Stomach (tissue), 9 donors: ENCODE data around the gene POLE. TPM values are rescaled to one million over a fixed set of nuclear protein-coding genes. Genes with fewer than 3 reads are reported as not detected.
"Not testable (repeated sequence)": the region's sequence is repeated elsewhere in the genome, so short reads cannot be mapped to it uniquely, and the experiment has no call there.

Experiments
- DNase-seq, 2 donors: peaks; one replicate each; pipeline versions ENCODE4 v3.0.0 to v3.0.0-alpha.2; 2013 to 2019
- H3K27ac ChIP-seq, 5 donors: fragments of 200-600 bp in 4 of 5; sonication (generic) in 4 of 5; one replicate each; pipeline ENCODE4 v1.5.1; 2013 to 2019; ENCODE audit warnings: mild to moderate bottlenecking in 1 of 5, moderate library complexity in 1 of 5
- H3K27me3 ChIP-seq, 3 donors: fragments of 200-600 bp; sonication (generic); one replicate each; pipeline ENCODE4 v1.5.1; 2017 to 2019; ENCODE audit warnings: mixed run types in 1 of 3
- H3K36me3 ChIP-seq, 4 donors: fragments of 200-600 bp; sonication (generic); 1 replicate in 3 of 4; 2 replicates in 1 of 4; pipeline ENCODE4 v1.5.1; 2016 to 2019
- H3K4me1 ChIP-seq, 4 donors: fragments of 200-600 bp; sonication (generic); one replicate each; pipeline ENCODE4 v1.5.1; 2016 to 2019
- H3K4me3 ChIP-seq, 4 donors: fragments of 200-600 bp; sonication (generic) in 3 of 4; one replicate each; pipeline ENCODE4 v1.5.1; 2016 to 2019; ENCODE audit warnings: mild to moderate bottlenecking in 1 of 4
- H3K9me3 ChIP-seq, 4 donors: fragments of 200-600 bp; sonication (generic); one replicate each; pipeline ENCODE4 v1.5.1; 2016 to 2019
- EP300 ChIP-seq: sonication (generic); formaldehyde crosslinking; IDR thresholded peaks from one replicate; pipeline ENCODE4 v1.6.1; 2017; ENCODE audit warnings: antibody characterized with exemption
- POLR2A ChIP-seq, 4 donors: fragments of 450-650 bp; IDR thresholded peaks; one replicate each; pipeline ENCODE4 v1.6.1; 2016; ENCODE audit warnings: antibody characterized with exemption in 4 of 4, control low read depth in 2 of 4, mild to moderate bottlenecking in 1 of 4, moderate library complexity in 1 of 4
- POLR2AphosphoS5 ChIP-seq, 3 donors: sonication (generic); formaldehyde crosslinking; IDR thresholded peaks; one replicate each; pipeline ENCODE4 v1.6.1; 2016; ENCODE audit warnings: antibody characterized with exemption in 3 of 3
- WGBS, 5 donors: extraction: QIAGEN DNeasy Blood & Tissue Kit in 3 of 5; methylation state at CpG; one replicate each; pipeline versions ENCODE4 v1.1.5 to v1.1.7; 2013 to 2018; 5-methylcytosine and 5-hydroxymethylcytosine counted together
- intact Hi-C: fragments of 100-400 bp; cut with DNase I; formaldehyde crosslinking; loops from one replicate; pipeline ENCODE4 v1.15.1; 2023; ENCODE audit warnings: low total_unique reads
- polyA plus RNA-seq, 3 donors: library from polyadenylated mRNA; stranded (reverse); fragments of 200-250 nt; gene quantifications; one replicate each; pipeline ENCODE4 v1.2.3, GENCODE V29; 2013
- total RNA-seq, 5 donors: library from RNA; depleted of rRNA; stranded (reverse); fragments of >200 nt; gene quantifications; one replicate each; pipeline versions ENCODE4 v1.1.0 to v1.2.3, GENCODE V29; 2014 to 2016
- TF ChIP-seq, protein P1 (sequence below), 7 experiments: fragments of 450-650 bp in 4 of 7; fragments of 200-600 bp in 3 of 7; sonication (generic) in 3 of 7; IDR thresholded peaks; one replicate each; pipeline ENCODE4 v1.5.1; 2016 to 2019; ENCODE audit warnings: antibody characterized with exemption in 7 of 7, control low read depth in 2 of 7, mild to moderate bottlenecking in 1 of 7
- donor health status: healthy with polysubstance abuse.
- donor health status: Bipolar disorder and iron deficiency.
- donor health status: healthy.

The POLE gene
- total and polyA plus RNA-seq, 8 donors, result 12.7 to 144 (median 43.3) TPM

DNA sequence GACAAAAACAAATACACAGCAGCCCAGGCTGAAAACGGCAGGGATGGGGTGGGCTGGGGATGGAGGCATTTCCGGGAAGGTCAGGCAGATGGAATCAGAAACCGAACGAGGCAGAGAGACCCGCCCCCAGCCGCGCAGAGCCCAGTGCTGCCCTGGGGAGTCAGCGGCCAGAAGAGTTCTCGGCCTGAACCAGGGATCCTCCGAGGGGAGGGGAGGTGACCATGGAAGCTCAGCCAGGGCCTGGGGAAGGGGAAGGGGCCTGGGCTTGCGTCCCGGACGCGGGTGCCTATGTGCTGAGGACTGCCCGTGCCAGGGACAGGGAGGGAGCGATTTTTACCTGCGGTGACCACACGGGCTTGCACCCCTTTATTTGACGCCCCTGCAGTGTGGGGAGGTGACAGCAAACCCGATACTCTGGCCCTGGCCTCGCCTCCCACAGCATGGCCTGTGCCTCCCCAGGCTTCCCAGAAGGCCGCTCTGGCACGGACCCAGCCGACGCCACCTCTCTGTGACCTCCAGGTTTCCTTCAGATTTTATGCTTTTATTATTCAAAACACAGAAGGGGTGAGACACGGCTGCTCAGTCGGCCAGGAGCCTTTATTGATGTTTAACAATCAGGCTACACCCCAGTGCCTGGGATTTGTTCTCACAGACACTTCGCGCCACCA, 84.4 kb downstream of the POLE start:
- Histone ChIP-seq H3K36me3 (no peaks in the 10 kb centered on the region), H3K4me3 (peak overlapping the region in 2 of 4 donors; percentile 18 to 36), H3K27ac (peak overlapping the region in 4 of 5 donors; percentile 15 to 62 (median 45)), H3K4me1 (peaks cover under 1 to 42% (median 26%) of the 10 kb centered on the region in 4 donors), H3K9me3 (no peaks in the 10 kb centered on the region), H3K27me3 (peaks cover 7 to 79% (median 64%) of the 10 kb centered on the region in 3 donors)
- no peak for TF ChIP-seq POLR2A (IDR thresholded peaks at IDR 0.05)
- TF ChIP-seq POLR2AphosphoS5 (IDR thresholded peaks at IDR 0.05), result no peak
- TF ChIP-seq EP300, result no peak
- TF ChIP-seq, protein P1, sequence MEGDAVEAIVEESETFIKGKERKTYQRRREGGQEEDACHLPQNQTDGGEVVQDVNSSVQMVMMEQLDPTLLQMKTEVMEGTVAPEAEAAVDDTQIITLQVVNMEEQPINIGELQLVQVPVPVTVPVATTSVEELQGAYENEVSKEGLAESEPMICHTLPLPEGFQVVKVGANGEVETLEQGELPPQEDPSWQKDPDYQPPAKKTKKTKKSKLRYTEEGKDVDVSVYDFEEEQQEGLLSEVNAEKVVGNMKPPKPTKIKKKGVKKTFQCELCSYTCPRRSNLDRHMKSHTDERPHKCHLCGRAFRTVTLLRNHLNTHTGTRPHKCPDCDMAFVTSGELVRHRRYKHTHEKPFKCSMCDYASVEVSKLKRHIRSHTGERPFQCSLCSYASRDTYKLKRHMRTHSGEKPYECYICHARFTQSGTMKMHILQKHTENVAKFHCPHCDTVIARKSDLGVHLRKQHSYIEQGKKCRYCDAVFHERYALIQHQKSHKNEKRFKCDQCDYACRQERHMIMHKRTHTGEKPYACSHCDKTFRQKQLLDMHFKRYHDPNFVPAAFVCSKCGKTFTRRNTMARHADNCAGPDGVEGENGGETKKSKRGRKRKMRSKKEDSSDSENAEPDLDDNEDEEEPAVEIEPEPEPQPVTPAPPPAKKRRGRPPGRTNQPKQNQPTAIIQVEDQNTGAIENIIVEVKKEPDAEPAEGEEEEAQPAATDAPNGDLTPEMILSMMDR (IDR thresholded peaks at IDR 0.05), result no peak
- DNase-seq, result peak in 1 of 2 donors; percentile 80
- 26 to 39% (median 33%) methylated on average over 24 to 29 of the region's 29 CpGs for WGBS, 5 donors
- intact Hi-C loops, result no loop called here

DNA sequence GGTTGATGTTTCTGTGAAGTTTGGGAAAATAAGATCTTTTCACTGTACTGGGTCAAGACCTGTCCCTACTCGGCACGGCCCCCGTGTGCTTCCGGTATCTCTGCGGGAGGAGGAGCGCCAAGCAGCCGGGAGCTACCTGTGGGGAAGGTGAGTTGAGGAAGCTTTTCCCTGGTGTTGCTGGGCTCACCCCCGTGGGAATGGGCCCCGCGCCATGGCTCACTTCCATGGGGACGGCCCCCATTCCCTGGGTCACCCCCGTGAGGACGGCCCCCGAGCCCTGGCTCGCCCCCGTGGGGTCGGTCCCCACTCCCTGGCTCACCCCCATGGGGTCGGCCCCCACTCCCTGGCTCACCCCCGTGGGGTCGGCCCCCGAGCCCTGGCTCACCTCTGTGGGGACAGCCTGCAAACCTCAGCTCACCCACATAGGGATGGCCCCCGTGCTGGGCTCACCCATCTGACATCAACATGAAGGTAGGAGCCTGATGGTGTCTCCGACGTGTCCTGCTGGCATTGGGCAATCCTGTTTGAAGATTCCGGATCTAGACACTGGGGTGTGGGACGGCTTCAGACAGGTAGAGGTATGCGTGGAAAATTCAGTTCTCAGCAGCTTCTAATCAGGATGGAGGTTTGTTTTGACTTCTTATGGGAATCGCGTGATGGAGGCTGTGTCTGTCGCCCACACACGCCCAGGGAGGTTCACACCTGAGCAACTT, 85.8 kb downstream of the POLE start:
- Histone ChIP-seq H3K36me3 (no peaks in the 10 kb centered on the region), H3K27ac (peak overlapping the region in 2 of 5 donors; percentile 22 to 73), H3K4me3 (peak overlapping the region in 3 of 4 donors; percentile 44 to 45 (median 45)), H3K4me1 (peaks cover 4 to 46% (median 29%) of the 10 kb centered on the region in 4 donors), H3K27me3 (peaks cover 7 to 68% (median 63%) of the 10 kb centered on the region in 3 donors), H3K9me3 (no peaks in the 10 kb centered on the region)
- DNase-seq, result no peak
- intact Hi-C loops, result no loop called here
- 66 to 82% (median 76%) methylated on average over 20 to 31 of the region's 31 CpGs for WGBS, 5 donors
- no peak for TF ChIP-seq POLR2A (IDR thresholded peaks at IDR 0.05)
- TF ChIP-seq, protein P1 (IDR thresholded peaks at IDR 0.05), result no peak
- no peak for TF ChIP-seq POLR2AphosphoS5 (IDR thresholded peaks at IDR 0.05)
- TF ChIP-seq EP300, result no peak

DNA sequence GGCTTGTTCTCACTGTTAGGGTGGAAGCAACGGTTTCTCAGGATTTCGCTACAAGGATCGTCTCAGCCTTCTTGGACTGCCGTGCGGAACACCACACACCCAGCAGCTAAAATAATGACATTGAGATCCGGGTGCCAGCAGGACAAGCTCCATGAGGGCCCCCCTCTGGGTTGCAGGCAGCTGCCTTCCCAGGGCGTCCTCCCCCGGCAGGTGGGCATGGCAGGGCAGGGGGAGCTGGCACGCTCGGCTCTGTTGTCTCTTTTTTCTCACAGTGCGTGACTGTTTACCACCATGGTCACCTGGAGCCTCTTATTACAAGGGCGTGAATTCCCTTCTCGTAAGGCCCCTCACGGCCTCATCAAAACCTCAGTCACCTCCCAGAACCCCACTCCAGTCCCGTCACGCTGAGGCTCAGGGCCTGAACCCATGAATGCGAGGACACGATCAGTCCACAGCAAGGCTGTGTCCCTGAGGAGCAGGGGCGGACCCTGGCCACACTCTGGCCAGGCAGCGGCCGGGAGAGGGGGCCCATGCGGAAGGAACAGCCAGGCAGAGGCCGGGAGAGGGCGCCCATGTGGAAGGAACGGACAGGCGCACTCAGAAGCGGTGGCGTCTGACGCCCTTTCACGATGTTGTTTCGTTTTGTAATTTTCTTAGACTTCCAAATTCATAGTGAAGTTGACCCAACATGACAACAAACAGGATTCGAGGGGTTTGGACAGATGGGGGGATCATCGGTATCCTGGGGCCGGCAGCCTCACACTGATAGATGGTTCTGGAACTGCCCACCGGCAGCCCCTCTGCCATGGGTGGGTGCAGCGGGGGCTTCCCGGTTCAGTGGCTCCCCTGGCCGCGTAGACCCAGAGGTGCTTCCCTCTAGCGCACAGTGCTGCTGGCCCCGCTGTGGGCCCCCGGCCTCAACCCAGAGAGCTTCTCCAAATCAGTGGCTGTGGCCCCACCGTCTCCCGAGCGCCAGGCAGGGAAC, 86.8 kb downstream of the POLE start:
- peak overlapping the region in 3 of 5 donors; percentile 6 to 73 (median 22) for H3K27ac ChIP-seq
- no peak for TF ChIP-seq POLR2A (IDR thresholded peaks at IDR 0.05)
- TF ChIP-seq, protein P1 (IDR thresholded peaks at IDR 0.05), result peak in 4 of 7 experiments; percentile 32 to 44 (median 42)
- no peak for TF ChIP-seq EP300
- TF ChIP-seq POLR2AphosphoS5 (IDR thresholded peaks at IDR 0.05), result no peak
- intact Hi-C loops, result no loop called here
- H3K9me3 ChIP-seq, result no peaks in the 10 kb centered on the region
- DNase-seq, result peak; percentile 60 to 91
- peak overlapping the region; percentile 40 to 45 (median 44) for H3K4me3 ChIP-seq
- H3K4me1 ChIP-seq, result peaks cover 4 to 46% (median 29%) of the 10 kb centered on the region in 4 donors
- 17 to 32% (median 27%) methylated on average over 36 to 45 of the region's 45 CpGs for WGBS, 5 donors
- no peaks in the 10 kb centered on the region for H3K36me3 ChIP-seq
- peaks cover 4 to 67% (median 65%) of the 10 kb centered on the region in 3 donors for H3K27me3 ChIP-seq

DNA sequence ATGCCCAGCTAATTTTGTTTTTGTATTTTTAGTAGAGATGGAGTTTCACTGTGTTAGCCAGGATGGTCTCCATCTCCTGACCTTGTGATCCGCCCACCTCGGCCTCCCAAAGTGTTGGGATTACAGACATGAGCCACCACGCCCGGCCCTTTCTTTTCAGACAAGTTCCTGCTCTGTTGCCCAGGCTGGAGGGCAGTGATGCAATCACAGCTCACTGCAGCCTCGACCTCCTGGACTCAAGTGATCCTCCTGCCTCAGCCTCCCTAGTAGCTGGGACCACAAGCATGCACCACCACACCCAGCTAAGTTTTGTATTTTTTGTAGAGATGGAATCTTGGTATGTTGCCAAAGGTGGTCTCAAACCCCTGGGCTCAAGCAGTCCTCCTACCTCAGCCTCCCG, 87.6 kb downstream of the POLE start:
- peaks cover 4 to 59% (median 58%) of the 10 kb centered on the region in 3 donors for H3K27me3 ChIP-seq
- not testable (repeated sequence) for H3K27ac ChIP-seq, DNase-seq

More for the DNA sequence above, 87.6 kb downstream of the POLE start:
- peaks cover 4 to 46% (median 29%) of the 10 kb centered on the region in 4 donors for H3K4me1 ChIP-seq
- WGBS, 5 donors, result 66 to 78% (median 74%) methylated on average over 6 of the region's 6 CpGs
- intact Hi-C loops, H3K4me3 ChIP-seq, H3K36me3 ChIP-seq, H3K9me3 ChIP-seq: not testable (repeated sequence)
